NCI-H1417 treated with DMSO at 0.1 percent for 48 hours (cell line): ENCODE measurements around the gene SUMO4.

Source experiments
- DNase-seq: peaks from one replicate; lab custom pipeline; 2025; lab: John Stamatoyannopoulos, UW

The SUMO4 gene

DNA sequence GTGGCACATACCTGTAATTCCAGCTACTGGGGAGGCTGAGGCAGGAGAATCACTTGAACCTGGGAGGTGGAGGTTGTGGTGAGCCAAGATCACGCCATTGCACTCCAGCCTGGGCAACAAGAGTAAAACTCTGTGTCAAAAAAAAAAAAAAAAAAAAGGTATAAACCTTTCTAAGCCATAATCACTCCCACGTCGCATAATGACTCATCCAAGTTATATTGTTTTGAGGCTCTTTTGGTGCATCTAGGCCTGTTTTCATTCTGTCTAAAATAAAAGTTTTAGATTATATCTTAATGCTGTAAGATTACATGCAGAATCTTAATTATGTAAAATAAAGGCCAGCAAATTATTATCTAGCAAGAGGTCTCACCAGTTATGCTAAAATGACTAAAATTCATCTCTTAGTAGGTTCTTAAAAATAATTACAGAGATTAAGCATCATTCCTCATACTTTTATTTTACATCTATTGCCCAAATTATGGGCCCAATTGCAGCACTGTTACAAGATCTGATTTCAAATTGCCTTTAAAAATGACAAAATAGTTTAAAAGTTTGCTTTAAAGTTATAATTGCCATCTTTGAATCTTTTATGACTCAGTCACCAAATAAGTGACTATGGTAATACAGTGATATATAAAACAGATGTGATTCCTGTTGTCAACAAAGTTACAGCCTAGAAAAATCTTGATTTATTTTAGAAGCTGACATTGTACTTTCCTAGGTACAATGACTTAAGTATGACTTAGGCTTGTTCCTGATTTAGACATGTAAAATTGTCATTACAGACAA, 10.4 kb upstream of the SUMO4 start:
- DNase-seq, result no peak

DNA sequence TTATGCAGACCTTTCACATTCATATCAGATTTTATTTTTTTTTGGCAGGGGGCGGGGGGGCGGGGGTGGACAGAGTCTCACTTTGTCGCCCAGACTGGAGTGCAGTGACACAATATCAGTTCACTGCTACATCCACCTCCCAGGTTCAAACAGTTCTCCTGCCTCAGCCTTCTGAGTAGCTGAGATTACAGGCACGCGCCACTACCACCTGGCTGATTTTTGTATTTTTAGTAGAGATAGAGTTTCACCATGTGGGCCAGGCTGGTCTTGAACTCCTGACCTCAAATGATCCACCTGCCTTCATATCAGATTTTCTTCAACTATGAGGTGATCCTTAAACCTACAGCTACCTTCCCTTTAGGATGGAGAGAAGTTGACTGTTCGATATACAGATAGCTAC, 8.0 kb upstream of the SUMO4 start:
- DNase-seq, result no peak

DNA sequence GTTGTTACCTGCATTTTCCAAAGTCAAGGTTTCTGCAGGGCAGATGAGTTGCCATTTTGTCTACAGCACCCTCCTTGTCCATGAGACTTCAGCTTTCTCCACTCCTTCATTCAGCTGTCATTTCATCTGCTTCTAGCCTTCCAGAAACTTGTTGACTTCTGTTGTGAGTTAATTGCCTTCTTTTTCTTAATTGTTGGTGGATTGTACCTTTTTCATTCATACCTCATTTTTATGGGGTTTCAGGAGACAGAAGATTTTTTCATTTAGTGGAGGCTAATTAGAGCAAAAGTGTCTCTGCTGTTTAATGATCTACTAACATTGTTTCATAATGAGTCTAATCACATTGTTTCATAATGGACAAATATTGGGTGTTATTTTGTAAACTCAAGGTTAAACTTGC, 7.5 kb upstream of the SUMO4 start:
- no peak for DNase-seq

DNA sequence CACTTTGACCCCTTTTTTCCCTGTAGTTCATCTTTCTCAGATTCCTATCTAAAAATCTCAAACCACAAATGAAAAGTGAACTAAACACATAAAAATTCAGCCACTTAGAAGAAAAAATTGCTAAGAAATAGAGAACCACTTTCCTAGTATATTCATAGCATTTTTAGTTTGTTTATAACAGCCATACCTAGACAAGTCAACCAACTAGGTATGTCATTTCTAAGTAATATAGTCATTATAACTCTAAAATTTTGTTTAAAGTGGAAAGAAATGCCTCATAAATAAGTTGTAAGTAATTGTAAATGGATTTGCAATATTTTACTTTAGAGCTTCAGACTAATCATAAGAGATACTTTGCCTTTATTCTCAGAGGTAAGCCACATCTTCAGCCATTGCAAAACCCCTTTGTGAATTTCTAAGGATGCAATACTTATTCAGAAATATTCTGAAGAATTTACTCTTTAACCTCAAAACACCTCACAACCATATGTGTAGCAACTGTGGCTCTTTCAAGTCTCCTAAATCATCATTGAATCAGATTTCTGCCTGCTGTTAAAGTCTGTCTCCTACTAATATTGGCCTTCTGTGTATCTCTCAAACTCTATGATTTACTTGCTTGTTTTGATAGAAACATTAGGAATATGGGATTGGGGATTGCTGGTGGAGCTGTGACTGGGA, 6.9 kb upstream of the SUMO4 start:
- DNase-seq, result no peak

DNA sequence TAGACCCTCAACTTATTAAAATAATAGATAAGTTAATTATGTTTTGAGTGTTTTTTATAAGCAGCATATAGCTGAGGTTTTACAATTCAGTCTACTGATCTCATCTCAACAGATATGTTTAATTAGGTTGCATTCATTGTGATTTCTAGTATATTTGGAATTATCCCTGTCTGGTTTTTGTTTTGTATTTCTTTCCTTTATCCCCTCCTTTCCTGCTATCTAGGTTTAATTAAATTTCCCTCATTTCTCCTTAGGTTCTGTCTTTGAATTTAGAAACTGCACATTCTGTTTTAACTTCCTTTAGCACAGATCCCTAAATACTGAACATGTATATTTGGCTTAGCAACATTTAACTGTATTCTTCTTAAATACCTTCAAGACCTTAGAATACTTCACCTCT, 4.9 kb upstream of the SUMO4 start:
- no peak for DNase-seq

DNA sequence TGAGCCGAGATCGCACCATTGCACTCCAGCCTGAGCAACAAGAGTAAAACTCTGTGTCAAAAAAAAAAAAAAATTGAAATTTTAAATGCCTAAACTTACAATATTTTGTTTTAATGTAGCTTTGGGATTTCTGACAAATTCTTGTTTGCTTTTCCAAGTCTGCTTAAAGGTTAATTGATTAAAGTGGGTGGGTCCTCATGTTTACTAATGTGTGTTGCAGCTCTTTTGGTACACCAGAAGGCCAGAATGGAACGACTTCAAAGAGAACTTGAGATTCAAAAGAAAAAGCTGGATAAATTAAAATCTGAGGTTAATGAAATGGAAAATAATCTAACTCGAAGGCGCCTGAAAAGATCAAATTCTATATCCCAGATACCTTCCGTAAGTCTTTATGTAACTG, 2.7 kb upstream of the SUMO4 start:
- no peak for DNase-seq

DNA sequence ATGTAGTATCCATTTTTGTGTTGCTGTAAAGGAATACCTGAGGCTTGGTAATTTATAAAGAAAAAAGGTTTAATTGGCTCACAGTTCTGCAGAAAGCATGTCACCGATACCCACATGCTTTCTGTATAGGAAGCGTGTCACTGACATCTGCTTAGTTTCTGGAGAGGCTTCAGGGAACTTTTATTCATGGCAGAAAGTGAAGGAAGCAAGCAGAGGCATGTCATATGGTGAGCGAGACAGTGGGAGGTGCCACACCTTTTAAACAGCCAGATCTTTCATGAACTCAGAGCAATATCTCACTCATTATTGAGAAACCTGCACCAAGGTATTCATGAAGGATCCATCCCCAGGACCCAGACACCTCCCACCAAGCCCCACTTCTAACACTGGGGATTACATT, 3.5 kb downstream of the SUMO4 start:
- DNase-seq, result no peak

DNA sequence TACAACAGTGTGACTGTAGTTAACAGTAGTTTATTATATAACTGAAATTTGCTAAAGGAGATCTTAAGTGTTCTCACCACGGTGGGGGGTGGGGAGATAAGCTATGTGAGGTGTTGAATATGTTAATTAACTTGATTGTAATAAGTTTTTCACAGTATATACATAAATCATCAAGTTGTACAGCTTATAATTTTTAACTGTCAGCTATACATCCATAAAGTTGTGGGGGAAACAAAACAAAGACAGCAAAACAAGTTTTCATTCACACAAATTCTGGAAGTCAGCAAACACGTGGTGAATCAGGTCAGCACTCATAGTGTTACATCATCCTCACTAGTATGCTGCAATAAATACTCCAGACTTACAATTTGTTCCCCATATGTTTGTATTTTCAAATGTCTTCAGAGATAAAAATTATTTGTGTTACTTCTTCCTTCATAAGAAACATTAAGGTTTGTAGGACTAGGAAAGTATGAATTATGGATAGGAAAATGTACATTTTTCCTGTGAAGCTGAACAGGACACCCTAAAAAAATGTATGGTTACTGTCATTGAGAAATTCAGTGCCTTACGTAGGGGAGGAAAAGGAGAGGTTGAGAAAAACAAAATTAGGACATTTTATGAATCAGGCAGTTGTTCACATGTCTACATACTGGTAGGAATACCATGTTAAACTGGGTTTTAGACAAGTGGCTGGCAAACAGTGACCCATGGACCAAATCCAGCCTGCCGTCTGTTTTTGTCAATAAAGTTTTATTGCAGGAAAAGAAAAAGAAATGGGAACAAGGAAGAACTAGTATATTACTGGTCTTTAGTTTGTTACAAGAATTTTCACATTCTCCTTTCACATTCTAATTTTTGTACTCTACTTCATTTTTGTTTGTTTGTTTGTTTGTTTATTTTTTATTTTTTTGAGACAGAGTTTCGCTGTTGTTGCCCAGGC, 6.0 kb downstream of the SUMO4 start:
- DNase-seq, result no peak

DNA sequence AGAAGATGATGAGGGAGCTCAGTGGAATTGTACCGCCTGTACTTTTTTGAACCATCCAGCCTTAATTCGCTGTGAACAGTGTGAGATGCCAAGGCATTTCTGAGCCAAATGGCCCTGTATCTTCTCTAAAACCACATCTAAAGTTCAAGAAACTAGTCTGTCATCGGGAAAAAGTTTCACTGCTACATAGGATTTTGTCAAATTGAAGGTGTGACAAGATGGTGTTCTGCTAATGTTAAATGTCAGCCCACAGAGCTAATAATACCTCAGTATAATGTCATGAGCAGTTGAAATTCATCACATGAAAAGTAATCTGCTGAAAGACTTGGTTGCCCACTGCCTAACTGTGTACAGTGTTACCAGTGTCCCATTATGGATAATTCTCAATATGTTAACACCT, 9.6 kb downstream of the SUMO4 start:
- DNase-seq, result no peak

DNA sequence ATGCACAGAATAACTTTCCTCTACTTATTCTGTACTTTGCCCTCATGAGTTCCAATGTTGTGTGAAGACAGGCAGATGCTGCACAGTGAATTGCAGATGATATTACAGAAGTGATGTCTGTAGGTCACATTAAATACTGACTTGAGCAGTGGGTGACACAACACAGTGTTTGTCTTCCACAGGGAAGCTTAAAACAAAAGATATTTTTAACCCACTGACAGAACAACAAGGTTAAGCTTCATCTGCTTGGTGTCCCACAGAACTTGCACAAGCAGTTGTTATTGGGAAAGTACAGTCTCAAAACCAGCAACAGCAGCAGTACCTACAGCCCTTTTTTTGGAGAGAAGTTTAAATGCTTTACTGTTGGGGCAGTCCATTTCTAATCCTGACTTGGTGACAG, 10.5 kb downstream of the SUMO4 start:
- DNase-seq, result no peak

DNA sequence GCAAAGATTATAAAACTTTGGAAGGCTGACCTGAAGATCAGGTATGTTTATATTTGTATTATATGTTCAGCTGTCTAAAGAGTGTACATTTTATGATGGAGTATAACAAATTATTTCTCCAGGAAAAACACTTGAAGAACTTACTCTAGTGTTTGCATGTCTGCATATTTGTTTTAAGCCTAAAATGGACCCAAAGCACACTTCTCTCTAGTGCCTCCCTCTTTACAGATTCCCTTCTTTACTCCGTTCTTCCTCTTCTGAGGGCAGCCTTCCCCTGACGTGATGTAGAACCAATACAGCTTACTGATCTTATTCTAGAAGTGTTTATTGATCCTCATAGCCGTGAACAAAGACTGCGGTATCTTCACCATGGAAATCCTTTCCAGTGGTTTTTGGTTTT, 13.9 kb downstream of the SUMO4 start:
- DNase-seq, result no peak

DNA sequence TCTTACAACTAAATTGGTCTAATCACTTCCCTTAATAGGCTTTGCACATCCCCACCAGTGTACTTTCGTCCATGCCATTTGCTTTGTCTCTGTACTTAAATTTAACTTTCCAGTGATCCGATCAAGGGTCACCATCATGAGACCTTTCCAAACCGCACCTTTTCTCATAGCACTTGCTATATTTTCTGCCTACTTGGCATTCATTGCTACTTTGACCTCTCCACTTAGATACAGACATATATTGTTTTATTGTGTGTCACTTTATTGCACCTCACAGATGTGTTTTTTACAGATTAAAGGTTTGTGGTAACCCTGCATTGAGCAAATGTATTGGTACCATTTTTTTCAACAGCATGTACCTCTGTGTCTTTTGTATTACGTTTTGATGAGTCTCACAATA, 14.8 kb downstream of the SUMO4 start:
- DNase-seq, result no peak

DNA sequence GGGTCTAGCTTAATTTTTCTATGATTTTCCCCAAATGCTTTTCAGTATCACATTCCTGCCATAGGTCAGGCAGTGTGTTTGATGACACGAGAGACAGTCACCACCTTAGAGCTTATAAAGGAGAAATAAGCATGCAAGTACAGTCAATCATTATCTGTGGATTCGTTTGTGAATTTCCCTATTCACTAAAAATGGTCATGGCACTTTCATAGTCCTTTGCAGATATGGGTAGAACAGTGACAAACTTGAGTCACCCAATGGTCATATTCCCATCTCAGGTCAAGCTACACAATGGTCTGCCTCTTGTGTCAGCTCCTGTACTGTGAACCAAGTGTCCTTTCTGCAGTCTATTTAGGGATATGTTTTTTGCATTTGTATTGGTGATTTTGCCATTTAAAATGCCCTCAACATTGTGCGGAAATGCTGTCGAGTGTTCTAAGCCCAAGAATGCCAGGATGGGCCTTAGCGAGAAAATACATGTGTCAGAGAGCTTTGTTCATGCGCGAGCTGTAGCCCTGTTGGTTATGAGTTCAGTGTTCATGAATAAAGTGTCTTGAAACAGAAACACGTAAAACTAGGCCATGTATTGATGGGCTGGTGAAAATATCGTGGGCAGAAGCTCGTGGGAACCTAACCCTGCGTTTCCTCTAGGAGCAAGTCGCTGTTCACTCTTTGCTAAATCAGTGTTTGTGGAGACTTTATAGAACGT, 19.8 kb downstream of the SUMO4 start:
- no peak for DNase-seq

DNA sequence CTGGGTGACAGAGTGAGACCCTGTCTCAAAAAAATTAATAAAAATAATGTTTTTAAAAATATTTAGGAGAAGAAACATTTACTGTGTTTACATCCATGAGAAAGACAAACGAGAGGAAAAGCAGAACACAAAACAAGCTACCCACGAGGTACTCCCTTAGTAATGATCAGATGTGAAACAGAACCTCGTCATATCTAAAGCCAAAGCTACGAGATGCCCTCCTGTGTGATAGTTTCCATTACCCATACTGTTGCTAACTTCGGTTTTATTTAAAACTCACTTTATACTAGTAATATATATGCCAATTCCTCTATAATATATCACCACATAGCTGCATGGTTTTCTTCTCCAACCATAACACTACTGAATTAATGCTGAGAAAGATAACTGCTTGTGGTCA, 21.1 kb downstream of the SUMO4 start:
- no peak for DNase-seq

DNA sequence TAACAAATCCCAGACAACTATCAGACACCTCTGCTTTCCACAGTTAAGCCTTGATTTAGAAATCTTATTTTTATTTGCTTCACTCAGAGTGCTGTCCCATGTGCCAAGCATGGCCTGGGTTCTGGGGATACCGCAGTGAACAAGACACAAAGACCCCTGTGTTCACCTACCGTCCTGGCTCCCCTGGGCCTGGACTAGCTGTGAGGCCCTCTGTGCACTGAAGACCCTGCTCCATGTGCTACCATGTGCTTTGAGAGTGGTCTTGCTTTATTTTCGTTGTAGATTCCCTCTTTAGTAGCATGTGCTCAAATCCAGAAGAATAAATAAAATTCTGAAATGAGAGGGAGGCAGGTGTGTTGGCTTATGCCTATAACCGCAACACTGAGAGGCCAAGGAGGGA, 22.5 kb downstream of the SUMO4 start:
- DNase-seq, result no peak

DNA sequence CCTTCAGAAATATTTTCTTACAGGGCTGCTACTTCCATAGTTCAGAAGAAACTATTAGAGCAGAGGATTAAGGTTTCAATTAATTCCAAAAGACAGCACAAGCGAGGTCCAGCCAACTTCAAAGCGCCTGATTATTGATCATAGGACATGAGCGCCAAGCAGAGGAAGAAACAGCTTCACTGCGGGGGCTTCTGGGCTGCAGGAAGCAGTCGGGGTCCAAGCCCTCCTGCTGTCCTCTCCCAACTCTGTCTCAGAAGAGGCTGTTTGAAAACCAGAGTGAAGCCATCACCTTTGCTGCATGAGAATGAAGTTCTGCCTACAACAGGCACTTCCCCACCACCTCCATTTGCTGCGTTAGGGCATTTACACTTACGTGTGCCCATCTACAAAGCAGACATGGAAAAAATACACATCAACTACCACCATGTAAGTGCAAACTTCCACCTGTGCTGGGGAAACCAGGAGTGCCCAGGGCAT, 23.9 kb downstream of the SUMO4 start:
- DNase-seq, result no peak

DNA sequence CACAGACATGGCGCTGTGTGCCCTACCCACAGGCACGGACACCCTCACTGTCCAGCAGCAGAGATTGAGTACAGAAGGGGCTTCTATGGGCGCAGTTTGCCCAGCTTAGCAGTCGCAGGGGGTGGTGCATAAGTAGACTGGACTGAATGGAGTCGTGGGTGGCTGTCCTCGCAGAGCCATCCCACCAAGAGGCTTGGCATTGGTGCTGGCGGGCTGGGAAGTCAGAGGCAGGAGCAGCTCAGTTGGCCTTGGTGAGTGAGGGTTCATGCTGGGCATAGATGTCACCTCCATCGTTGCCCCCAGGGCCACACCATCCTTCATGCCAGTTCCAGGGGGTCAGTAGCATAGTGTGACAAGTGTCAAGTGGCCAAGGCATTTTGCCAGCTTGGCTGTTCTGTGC, 25.2 kb downstream of the SUMO4 start:
- DNase-seq, result no peak

DNA sequence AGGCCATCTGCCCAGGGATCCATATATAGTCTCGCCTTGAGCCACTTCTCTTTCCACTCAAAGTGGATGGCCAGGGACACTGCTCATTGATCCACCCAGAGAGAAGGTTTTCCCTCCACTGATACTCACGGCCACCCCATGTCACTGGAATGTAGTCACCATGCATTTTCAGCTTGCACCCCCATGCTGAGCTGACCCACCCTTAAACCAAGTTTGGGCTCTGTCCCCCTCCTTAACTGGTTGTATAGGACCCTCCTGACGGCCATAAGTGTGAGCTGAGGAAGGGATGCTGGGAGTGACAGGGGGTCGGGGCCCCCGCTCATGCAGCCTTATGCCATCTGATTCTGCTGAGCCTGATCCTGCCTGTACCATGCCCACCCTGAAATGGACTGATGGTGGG, 25.7 kb downstream of the SUMO4 start:
- no peak for DNase-seq

DNA sequence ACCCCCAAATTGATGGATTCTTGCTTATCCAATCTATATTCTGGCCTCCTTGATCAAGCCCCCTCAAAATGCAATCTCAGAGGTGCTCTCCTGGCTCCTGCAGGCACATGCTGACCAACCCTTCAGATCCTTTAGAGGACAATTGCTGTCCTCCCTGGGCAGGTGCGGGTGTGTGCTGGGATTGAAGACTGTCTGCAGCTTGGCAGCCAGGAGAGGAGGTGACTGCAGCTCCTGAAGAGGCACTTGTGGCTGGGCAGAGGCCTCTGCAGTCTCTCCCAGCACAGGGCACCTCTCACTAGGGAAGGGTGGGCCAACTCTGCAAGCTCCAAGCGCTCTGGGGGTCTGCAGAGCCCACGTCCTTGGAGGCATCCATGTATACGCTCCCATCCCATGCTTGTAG, 28.5 kb downstream of the SUMO4 start:
- DNase-seq, result no peak

DNA sequence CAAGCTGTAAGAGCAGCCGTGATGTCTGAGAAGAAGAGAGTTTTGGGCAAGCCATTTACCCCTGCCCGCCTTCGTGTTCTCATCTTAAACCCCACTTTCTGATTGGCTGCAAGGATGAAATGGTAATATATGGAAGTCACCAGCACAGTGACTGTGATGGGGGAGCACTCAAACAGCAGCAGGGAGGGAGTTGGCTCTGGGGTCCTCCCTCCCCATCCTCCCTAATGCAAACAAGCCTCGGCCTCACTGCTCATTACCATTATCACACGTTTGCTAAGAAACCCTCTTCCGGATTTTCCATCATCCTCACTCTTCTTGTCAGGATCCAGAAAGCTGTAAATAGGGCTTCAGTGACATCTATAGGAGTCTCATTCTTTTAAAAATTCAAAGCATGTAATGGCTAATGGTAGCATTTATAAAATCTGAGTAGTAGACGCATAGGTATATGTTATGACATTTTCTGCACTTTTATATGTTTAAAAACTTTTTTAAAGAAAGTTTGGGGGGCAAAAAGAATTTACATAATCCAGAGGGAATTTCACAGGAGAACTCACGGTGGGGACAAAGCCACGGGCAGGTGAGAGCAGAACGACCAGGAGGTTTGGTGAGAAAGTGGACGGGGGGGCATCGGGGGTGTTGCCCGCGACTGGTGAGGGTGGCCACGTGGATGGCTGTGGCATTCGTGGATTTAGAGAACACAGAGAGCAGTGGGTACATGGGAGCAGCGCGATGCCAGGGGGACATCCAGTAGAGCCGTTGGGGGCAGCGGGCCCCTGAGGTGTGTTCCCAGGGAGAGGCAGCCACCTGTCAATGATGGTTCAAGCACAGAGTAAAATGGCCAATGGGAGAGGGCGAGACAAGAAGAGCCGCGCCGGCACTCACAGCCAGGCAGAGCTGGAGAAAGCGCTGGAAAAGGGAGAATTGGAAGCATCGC, 29.6 kb downstream of the SUMO4 start:
- no peak for DNase-seq
